Pulmonary artery endothelial cell (primary cell): ENCODE data around the gene BSG. TPM values are rescaled to one million over a fixed set of nuclear protein-coding genes. Genes with fewer than 3 reads are reported as not detected.

ENCODE experiments used
- DNase-seq: peaks from one replicate; pipeline ENCODE4 v3.0.0-alpha.2; 2011; ENCODE audit warnings: low read depth, low spot score
- total RNA-seq: library from RNA; depleted of rRNA; stranded (reverse); fragments of >200 nt; gene quantifications from 2 replicates; pipeline ENCODE4 v1.2.3, GENCODE V29; 2014

BSG gene
- total RNA-seq = 237 and 352 TPM in 2 replicates

DNA sequence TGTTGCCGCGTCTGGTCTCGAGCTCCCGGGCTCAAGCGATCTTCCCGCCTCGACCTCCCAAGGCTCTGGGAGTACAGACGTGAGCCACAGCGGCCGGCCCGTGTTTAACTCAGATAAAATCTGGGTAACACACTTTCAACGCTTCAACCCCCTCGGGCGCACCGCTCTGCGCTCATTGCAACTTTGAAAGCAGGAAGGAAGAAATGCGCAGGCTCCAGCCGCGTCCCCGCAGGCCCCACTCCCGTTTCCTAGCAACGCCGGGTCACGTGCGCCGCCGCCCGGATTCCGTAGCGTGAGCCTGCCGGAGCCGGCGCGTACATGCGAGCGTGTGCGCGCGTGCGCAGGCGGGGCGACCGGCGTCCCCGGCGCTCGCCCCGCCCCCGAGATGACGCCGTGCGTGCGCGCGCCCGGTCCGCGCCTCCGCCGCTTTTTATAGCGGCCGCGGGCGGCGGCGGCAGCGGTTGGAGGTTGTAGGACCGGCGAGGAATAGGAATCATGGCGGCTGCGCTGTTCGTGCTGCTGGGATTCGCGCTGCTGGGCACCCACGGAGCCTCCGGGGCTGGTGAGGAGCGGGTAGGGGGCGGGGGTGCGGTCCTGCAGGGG, at the start of gene BSG:
BSG (plus strand) TSS at position 457 of the 603 bp plus-strand sequence; CDS start at position 496, 39 bp downstream.
- DNase-seq = peak; percentile 87

DNA sequence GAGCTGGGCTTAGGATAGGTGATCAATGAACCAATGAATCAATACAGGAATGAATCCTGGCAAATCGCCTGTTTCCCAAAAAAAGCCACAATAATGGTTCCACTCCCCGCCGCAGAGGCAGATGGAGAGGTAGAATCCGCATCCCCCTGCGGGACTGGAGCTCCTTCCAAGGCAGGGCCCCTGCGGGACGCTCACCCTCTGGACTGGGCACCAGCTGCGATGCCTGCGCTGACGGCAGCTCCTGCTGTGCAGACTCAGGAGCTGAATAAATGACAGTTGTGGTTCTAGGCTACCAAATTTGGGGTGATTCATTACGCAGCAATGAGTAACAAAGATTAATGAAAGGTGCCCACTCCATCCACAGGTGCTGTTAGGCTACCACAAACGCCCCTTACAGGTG, 49.7 kb upstream of the BSG start:
- no peak for DNase-seq

DNA sequence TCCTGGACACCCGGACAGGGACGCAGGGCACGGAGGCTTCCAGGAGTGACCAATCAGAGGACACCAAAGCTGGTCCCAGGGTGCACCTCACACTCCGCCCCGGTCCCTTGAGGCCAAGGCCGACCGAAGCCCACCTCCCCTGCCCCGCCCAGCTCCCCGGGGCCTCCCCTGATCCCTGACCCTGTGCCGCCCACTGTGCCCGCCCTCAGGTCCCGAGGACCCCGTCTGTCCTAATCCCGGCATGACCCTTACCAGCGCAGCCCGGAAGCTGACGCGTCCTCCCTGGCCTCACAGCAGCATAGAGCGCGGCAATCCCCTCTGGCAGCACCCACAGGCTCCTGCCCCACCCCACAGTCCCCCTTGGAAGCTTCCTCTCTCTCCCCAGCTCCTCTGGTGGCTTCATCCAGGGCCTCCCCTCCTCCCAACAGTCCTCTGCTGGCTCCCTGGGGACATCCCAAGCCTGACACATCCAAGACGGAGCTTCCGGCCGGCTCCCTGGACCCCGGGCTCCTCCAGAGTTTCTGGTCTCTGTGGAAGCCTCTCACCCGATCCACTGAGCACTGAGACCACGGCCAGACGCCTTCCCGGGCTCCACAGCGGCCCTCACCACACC, 48.2 kb upstream of the BSG start:
- DNase-seq = no peak

DNA sequence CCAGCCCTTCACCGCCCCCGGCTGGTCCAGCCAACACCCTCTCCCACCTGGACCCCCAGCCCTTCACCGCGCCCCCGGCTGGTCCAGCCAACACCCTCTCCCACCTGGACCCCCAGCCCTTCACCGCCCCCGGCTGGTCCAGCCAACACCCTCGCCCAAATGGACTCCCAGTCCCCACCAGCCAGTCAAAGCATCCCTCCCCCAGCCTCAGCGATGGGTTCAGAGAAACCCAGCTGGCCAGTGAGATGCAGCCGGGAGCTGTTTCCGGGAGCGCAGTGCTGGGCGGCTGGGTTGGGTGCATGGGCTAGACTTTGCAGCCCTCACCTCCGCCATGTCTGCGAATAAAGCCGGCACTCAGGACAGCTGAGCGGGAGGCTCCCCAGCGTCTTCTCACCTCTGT, 47.4 kb upstream of the BSG start:
- DNase-seq = no peak

DNA sequence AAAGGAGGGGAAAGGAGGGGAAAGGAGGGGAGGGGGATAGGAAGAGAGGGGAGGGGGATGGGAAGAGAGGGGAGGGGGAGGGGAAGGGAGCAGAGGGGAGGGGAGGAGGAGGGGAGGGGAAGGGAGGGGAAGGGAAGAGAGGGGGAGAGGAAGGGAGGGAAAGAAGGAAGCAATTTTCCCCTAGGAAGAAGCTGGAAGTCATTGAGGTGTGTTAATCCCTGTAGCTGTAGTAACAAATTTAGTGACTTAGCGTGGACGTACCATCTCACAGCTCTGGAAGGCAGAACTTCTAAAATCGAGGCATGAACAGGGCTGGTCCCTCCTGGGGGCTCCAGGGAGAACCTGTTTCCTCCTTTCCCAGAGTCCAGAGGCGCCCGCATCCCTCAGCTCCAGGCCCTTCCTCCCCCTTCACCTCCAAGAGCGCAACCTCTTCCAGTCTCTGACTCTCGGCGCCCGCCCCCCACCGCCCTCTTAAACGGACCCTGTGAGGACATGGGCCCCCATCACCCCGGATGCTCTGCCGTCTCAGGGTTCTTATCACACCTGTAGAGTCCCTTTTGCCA, 46.5 kb upstream of the BSG start:
- DNase-seq = no peak

DNA sequence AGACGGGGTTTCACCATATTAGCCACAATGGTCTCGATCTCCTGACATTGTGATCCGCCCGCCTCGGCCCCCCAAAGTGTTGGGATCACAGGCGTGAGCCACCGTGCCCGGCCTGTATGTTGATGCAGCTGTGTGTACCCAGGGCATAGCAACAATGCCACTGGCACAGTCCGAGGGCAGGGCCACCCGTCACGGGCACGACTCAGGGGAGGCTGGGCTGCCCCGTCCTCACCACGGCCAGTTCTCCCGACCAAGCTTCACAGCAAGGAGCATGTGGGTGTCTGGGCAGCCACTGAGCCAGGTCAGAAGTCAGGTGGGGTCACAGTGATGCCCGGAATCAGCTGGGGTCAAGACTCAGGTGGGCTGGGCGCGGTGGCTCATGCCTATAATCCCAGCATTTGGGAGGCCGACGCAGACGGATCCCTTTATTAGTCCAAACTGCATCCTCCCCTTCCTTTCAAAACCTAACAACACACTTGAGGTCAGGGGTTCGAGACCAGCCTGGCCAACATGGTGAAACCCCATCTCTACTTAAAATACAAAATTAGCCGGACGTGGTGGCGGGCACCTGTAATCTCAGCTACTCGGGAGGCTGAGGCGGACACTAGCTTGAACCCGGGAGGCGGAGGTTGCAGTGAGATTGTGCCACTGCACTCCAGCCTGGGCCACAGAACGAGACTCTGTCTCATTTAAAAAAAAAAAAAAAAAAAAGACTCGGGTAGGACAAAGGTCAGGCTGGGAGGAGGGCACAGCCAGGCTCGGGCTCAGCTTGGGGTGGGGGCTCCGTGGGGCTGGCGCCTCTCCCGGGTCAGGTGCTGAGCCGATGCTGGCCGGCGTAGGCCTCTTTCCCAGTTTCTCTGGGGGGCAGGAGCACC, 42.0 kb upstream of the BSG start:
- DNase-seq = no peak

DNA sequence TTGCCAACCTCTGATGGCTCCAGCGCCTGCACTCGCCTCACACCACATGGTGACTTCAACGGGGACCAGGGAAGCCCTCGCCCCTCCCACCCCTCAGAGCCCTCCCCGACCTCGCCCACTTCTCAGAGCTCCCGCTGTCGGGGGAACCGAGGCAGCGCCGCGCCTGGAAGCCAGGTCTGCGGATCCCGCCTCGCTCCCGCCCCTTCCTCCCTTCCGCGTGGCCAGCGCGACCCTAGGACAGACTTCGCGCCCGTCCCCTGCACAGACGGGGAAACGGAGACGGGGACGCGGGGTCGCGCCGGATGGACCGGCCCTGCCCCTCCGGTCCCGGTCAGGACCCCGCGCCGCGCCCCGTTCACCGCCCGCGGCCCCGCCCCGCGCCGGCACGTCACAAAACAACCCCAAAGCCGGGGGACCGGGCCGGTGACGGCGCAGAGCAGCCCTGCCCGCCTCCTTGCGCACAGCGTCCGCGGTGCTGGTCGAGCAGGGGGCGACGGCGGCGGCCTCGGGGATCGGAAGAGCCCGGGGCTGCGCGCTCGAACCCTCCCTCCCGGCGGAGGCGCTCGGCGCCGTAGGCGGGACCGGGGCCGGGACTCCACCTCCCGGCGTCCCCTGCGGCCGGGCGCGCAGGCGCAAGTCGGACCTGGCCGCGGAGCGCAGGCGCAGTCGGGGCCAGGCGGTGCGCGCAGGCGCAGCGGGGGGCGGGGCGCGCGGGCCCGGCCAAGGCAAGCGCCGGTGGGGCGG, 41.2 kb upstream of the BSG start:
- DNase-seq = no peak

DNA sequence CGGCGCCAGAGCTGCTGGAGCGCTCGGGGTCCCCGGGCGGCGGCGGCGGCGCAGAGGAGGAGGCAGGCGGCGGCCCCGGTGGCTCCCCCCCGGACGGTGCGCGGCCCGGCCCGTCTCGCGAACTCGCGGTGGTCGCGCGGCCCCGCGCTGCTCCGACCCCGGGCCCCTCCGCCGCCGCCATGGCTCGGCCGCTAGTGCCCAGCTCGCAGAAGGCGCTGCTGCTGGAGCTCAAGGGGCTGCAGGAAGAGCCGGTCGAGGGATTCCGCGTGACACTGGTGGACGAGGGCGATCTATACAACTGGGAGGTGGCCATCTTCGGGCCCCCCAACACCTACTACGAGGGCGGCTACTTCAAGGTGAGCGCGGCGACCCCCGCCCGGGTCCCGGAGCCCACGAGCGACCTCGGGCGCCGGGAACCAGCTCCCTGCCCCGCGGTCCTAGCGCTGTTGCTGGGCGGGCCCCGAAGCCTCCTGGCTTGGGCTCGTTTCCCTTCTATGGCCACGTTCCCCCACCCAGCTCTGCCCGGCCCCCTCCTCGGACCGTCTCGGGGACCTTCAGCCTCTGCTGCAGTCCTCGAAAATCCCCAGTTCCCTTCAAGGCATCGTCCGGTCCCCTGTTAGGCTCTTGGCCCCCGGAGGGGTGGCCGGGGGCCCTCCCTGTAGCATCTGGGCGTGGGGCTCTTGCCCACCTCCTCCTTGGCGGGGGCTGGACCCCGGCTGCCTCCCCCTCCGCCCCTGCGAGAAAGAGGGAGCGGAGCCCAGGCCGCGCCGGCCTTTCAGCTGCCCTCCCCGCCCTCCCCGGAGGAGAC, 40.4 kb upstream of the BSG start, which contains the start of gene CDC34:
CDC34 (plus strand) TSS at position 8 of the 808 bp plus-strand sequence; CDS start at position 180, 172 bp downstream.
- no peak for DNase-seq

DNA sequence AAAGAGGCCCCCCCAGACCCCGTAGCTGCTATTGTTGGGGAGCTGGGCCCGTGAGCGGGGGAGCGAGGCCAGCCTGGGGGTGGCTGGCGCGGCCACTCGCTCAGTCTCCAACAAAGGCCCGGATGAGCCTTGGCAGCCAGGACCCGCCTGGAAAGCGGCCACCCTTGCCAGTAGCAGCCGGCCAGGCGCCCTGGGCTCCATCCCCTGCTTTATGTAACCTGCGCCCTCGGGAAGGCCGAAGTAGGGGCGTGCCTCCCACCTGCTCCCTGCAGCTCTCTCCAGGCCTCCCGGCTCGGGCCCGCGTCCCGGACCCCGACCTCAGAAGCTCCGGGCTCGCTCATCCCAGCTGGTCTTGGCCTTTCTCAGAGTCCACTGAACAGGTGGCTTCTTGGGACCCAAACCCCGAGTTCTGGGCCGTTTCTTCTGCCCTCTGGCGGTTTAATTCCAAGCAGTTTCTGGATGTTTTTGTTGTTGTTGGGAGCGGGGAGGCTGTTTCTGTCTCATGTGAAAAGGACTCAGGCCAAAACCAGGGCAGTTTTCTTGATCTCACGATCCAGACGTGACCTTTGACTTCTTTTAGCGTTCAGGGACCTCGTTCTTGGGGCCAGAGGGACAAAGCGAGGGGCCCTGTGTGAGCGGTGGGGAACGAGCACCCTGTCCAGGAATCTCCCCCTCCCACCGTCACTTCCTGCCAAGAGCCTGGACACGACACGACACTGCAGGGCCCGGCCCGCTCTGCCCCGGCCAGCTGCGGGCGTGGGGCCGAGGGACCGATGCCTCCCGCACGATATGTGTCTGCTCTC, 39.6 kb upstream of the BSG start:
- no peak for DNase-seq

DNA sequence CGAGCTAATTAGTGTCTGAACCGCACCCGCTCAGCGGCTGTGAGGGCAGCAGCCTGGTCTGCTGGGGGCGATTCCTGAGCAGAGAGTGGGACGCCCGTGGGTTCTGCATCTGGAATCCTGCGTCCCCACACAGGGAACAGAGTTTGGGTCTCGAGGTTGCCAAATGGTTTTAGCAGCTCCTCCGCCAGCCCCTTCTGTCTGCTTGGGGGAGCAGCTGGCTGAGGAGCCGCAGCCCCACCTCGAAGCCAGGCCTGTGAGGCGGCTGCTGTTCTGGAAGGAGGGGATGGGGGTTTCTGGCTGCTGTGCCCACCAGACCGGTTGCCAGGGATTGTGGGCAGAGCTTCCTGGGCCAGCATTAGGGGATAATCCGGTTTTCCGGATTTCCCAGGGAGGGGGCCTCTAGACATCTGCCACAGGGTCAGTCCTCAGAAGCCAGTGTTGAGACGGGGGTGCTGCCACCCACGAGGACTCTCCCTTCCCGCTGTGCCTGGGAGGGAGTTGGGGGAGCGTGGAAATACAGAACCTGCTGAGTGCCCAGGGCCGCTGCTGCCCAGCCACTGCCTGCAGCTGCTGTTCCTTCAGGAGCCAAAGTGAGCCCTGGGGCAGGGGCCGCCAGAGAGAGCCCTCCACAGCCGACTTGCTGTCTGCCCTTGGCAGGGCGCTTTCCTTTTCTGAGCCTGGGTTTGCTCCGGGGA, 38.9 kb upstream of the BSG start:
- no peak for DNase-seq

DNA sequence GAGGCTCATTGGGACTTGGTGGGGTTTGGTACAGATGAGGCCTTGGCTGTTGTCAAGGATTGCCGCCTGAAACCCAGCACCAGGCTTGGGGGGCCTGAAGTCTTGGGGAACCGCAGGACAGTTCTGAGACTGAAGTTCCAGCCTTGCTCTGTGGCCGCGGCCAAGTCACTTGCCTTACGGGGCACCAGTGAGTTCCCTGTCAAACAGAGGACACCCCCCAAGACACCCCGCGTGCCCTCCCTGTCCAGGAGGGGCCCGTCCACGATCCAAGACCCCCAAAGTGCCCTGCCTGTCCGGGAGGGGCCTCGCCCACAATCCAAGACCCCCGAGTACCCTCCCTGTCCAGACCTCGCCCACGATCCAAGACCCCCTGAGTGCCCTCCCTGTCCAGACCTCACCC, 38.3 kb upstream of the BSG start:
- no peak for DNase-seq

DNA sequence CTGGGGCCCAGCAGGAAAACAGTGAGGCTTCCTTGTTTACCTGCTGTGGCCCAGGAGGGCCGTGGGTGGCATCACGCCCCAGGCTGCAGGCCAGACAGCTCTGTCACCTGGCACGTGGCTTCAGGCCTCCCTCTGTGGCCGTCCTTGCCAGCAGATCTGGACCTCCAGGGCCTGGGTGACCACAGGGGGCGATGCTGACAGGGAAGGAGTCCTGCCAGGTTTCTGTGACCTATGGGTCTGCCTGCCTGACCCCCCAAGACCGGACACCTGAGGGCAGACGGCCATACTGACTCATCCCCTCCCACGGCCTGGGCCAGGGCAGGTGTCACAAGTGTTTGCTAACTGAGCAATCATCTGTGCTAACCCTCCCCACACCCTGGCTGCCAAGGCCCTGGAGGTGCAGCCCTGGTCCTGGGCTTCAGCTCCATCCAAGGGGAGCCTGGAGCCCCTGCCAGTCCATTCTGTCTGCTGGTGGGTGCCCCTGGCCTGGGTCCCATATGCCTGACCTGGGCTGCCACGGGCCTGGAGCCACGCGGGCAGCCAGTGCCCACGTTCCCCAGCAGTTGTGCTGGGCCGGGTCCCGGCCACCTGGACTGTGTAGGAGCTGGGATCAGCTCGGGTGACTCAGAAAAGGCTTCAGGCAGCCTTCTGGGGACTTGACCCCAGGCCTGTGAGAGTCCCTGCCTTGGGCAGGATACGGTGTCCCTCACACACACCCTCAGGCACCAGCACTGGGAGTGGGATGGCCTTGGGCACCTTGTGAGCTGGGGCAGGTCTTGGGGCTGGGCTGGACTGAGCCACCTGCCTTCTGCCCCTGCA, 37.2 kb upstream of the BSG start:
- DNase-seq = no peak

DNA sequence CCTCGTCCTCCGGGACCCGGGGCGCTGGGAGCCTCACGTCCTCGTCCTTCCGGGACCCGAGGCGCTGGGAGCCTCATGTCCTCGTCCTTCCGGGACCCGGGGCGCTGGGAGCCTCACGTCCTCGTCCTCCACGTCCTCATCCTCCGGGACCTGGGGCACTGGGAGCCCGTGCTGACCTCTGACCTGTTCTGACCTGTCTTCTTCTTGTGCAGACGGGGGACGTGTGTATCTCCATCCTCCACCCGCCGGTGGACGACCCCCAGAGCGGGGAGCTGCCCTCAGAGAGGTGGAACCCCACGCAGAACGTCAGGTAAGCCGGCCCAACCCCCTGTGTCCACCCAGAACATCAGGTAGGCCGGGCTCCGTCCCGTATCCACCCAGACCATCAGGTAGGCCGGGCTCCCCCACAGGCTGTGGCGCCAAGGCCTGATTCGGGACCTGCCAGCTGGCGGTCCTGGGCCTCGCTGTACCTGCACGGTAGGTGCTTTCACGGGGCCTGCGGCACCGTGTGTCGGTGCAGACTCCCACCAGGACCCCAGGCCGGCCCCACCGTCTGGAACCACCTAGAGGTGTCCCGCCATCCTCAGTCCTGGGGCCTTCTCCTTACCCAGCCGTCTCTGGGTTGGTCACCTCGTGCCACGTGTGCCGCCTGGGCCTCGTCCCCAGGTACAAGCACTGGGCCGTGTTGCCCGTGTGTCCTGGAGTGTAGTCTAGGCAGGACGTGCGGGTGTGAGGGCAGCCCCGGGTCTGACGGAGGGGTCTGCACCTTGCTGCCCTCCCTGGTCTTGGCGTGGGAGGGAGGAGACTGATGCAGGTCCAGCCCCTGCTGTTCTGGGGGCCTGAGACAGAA, 36.1 kb upstream of the BSG start:
- no peak for DNase-seq

DNA sequence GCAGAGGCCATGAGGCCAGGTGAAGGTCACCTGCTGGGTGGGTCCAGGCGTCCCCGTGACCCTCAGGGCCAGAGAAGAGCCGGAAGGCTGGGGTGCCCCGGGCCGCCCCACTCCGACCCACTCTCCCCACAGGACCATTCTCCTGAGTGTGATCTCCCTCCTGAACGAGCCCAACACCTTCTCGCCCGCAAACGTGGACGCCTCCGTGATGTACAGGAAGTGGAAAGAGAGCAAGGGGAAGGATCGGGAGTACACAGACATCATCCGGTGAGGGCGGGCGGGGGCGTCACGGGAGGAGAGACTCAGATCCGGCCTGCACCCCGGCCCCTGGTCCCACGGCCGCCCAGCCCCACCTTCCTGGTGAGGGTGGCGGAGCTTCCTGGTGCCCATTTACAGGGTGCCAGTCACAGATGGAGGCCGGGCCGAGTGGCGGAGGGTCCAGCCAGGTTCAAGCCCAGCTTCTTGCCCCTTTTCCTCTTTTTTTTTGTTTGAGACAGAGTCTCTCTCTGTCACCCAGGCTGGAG, 35.5 kb upstream of the BSG start:
- DNase-seq = no peak

DNA sequence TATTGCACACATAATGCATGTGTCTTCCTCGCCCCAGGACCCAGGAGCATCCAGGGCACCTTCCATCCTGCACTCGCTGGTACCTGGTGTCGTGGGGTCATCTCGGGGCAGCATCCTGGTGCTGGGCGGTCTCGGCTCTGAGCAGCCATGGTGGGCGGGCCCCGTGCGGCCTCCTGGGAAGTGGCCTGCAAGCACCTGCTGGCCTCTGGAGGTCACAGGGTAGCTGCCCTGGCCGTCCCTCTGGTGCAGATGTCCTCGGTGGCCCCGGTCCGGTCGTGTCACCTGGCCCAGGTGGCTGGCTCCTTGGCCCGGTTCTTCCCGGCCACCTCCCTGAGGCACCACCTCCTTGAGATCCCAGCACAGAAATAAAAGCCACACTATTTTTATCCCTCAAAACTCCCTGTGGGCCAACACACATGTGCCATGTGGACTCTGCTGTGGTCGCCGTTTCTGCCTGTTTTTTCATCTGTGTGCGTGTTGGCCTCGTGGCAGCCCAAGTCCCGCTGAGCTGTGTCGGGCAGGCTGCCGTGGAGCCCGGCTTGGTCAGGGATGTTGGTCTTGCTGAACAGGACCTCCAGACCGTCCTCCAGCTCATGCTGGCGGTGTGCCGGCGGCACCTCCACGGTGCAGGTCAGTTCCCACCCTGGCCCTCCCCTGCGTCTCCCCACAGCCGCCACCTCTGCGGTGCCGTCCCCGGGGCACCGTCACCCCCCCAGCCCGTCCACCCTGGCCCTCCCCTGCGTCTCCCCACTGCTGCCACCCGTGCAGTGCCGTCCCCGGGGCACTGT, 33.6 kb upstream of the BSG start:
- no peak for DNase-seq

DNA sequence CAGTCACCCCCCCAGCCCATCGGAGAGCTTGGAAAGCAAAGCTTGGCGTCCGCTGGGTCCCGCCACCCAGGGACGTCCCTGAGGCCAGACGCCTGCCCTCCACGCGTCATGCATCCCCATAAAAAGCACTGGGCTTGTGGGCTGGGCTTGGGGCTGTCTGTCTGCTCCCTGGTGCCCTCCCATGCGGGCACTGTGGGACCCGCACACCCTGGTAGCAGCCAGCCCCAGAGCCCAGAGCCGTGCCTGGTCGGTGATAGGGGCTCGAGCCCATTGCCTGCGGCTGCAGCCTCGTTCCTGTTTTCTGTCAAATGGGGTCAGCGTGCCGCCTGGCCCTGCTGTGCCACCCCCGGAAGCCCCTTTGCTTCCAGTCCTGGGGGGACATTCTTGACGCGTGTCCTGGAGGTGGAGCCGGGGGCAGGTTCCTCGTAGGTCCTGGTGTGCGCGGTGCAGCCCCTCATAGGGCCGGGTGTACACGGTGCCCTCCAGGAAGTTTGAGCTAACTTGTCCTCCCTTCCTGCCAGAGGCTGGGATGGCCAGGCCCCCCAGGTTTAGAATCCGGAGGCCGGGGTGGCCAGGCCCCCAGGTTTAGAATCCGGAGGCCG, 32.9 kb upstream of the BSG start:
- no peak for DNase-seq
